Measurements from ENCODE around the gene TMEM252. TPM values are rescaled to one million over a fixed set of nuclear protein-coding genes. Genes with fewer than 3 reads are reported as not detected.
A peak's percentile ranks its signal among the peaks of the same experiment; 100 is the strongest.

TMEM252 gene
- total and polyA plus RNA-seq, 12 donors = 0.03 to 0.51 TPM; not detected in 10

DNA sequence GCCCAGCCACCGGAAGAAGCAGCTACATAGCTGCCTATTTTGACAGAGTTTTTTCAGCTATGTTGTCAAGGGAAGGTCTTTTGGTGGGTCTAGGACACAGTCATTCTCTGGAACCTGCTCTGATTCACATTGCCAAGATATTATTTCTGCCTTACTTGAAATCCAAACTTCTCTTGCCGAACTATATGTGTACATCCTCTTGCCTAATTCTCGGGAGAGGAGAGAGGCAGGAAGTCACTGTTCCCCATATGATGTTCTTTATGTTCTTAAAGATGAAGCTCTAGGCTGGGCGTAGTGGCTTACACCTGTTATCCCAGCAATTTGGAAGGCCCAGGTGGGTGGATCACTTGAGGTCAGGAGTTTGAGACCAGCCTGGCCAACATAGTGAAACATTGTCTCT is 8.6 kb downstream of the TMEM252 start:
- H3K36me3 ChIP-seq = peaks cover 0 to 46% (median 0%) of the 10 kb centered on the region in 9 donors
- DNase-seq (no peak), ATAC-seq (no peak)
- peak overlapping the region in 8 of 10 donors; percentile 13 to 87 (median 68) for H3K27ac ChIP-seq
- TF ChIP-seq, protein P1, sequence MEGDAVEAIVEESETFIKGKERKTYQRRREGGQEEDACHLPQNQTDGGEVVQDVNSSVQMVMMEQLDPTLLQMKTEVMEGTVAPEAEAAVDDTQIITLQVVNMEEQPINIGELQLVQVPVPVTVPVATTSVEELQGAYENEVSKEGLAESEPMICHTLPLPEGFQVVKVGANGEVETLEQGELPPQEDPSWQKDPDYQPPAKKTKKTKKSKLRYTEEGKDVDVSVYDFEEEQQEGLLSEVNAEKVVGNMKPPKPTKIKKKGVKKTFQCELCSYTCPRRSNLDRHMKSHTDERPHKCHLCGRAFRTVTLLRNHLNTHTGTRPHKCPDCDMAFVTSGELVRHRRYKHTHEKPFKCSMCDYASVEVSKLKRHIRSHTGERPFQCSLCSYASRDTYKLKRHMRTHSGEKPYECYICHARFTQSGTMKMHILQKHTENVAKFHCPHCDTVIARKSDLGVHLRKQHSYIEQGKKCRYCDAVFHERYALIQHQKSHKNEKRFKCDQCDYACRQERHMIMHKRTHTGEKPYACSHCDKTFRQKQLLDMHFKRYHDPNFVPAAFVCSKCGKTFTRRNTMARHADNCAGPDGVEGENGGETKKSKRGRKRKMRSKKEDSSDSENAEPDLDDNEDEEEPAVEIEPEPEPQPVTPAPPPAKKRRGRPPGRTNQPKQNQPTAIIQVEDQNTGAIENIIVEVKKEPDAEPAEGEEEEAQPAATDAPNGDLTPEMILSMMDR (IDR thresholded peaks at IDR 0.05) = no peak
- H3K9me3 ChIP-seq = no peaks in the 10 kb centered on the region
- H3K27me3 ChIP-seq = no peaks in the 10 kb centered on the region
- peaks cover 5 to 66% (median 27%) of the 10 kb centered on the region in 9 donors for H3K4me1 ChIP-seq
- WGBS, 2 donors = 88 to 92% methylated on average over 4 of the region's 4 CpGs
- intact Hi-C loops (cut with DNase I) = no loop called here
- no peak overlapping the region for H3K4me3 ChIP-seq

DNA sequence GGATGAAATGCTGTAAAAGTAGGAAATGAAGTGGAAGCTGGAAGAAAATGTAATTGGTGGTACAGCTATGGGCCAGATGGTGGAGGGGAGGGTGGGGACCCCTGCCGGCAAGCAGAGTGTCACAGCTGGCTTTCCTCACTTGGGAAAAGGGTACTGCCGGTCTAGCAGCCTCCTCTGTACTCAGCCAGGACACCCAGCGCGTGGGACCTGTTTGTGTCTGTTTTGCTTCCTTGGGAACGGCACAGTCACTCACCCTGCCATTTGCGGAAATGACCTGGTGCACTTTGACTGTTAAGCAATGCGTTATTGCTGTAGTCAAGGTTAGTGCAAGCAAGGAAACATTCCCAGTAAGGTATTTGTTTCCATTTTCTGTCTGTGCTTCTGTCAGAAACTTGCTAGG is 10.1 kb downstream of the TMEM252 start:
- TF ChIP-seq, protein P1 (IDR thresholded peaks at IDR 0.05) = peak in 5 of 9 donors; percentile 28 to 59 (median 52)
- no peaks in the 10 kb centered on the region for H3K9me3 ChIP-seq
- H3K36me3 ChIP-seq = peaks cover 0 to 61% (median 0%) of the 10 kb centered on the region in 9 donors
- DNase-seq = peak; percentile 74 to 89
- peaks cover 5 to 54% (median 19%) of the 10 kb centered on the region in 9 donors for H3K4me1 ChIP-seq
- ATAC-seq = peak; percentile 88 to 99 (median 96)
- peak overlapping the region; percentile 39 to 87 (median 67) for H3K27ac ChIP-seq
- intact Hi-C loops (cut with DNase I) = no loop called here
- H3K4me3 ChIP-seq = no peak overlapping the region
- no peaks in the 10 kb centered on the region for H3K27me3 ChIP-seq
- WGBS, 2 donors = 12 to 29% methylated on average over 7 of the region's 7 CpGs

DNA sequence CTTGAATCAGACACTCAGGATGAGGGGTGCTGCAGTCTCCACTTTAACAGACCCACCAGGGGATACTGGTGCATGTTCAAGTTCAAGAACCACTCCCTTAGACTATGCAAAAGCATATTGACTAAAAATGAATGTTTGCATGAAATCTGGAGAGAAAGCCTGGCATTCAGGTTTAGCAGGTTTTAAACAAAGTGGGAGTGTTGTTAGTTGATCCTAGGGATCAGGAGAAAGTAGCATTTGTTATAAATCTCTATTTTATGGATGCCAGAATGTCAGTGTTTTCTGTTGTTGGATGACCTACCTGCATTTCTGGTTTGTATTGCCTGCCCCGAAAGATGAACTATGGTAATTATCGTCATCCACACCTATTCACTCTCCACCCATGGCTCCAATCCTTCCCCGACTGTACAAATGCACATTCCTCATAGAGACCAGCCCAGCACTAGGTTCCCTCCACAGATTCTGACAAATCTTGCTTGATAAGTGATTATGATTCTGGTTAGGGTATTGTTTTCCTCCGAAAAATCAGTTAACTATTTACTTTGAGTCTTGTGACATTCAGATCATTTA is 17.2 kb downstream of the TMEM252 start:
- no peak overlapping the region for H3K27ac ChIP-seq
- peaks cover 0 to 12% (median 7%) of the 10 kb centered on the region in 9 donors for H3K4me1 ChIP-seq
- TF ChIP-seq, protein P1 (IDR thresholded peaks at IDR 0.05) = no peak
- peaks cover 0 to 5% (median 0%) of the 10 kb centered on the region in 11 donors for H3K9me3 ChIP-seq
- 84 to 94% methylated on average over 4 of the region's 4 CpGs for WGBS, 2 donors
- H3K36me3 ChIP-seq = peaks cover 0 to 49% (median 0%) of the 10 kb centered on the region in 9 donors
- intact Hi-C loops (cut with DNase I) = loop anchor here in 1 of 10 donors (2.0 kb wide), 1 partner anchor 29 kb away; no protein-coding TSS in a partner anchor
- no peak overlapping the region for H3K4me3 ChIP-seq
- no peaks in the 10 kb centered on the region for H3K27me3 ChIP-seq
- ATAC-seq (no peak), DNase-seq (no peak)

DNA sequence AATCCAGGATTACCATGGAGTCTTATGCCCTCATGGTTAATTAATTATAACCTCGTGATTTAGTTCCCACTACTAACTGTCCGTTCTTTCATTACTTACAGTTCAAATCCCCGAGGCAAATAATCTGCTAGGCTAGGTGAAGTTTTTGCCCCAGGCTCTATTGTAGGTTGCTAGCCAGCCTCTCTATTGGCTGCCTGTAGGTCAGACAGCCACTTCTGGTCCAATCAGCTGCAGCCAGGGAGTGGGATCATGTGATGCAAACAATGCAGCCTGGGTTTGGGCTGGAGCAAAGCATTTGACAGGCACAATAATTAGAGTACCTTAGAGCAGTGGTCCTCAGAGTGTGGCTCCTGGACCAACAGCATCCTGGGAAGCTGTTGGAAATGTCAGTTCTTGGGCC is 17.7 kb downstream of the TMEM252 start:
- H3K27ac ChIP-seq = no peak overlapping the region

More for the DNA sequence above, 17.7 kb downstream of the TMEM252 start:
- no peaks in the 10 kb centered on the region for H3K27me3 ChIP-seq
- H3K36me3 ChIP-seq = peaks cover 0 to 54% (median 0%) of the 10 kb centered on the region in 9 donors
- peaks cover 0 to 7% (median 2%) of the 10 kb centered on the region in 9 donors for H3K4me1 ChIP-seq
- DNase-seq (no peak), ATAC-seq (no peak)
- H3K4me3 ChIP-seq = no peak overlapping the region
- intact Hi-C loops (cut with DNase I) = loop anchor here in 1 of 10 donors (2.0 kb wide), 1 partner anchor 30 kb away; no protein-coding TSS in a partner anchor
- 91 to 94% methylated on average over 3 of the region's 3 CpGs for WGBS, 2 donors
- TF ChIP-seq, protein P1 (IDR thresholded peaks at IDR 0.05) = no peak
- H3K9me3 ChIP-seq = peaks cover 0 to 10% (median 0%) of the 10 kb centered on the region in 11 donors
